GM19438 (cell line): ENCODE data around the gene HNRNPA0.
"Not testable (repeated sequence)": the region's sequence is repeated elsewhere in the genome, so short reads cannot be mapped to it uniquely, and the experiment has no call there.

ENCODE experiments used
- ATAC-seq: cut with Tn5 transposase; IDR thresholded peaks from one replicate; pipeline ENCODE4 v1.9.1; 2021; ENCODE audit warnings: low read depth; ENCODE audit not compliant: unreplicated experiment

HNRNPA0 gene

GRCh38 chr5:137754188-137754960 is at the start of gene HNRNPA0:
Gene HNRNPA0, minus strand, starts transcription at chr5:137754363. Its CDS starts 297 bp downstream, at chr5:137754066.
- peak; percentile 75 for ATAC-seq

GRCh38 chr5:137802282-137803210 is 48.4 kb upstream of the HNRNPA0 start:
- ATAC-seq, result no peak

DNA sequence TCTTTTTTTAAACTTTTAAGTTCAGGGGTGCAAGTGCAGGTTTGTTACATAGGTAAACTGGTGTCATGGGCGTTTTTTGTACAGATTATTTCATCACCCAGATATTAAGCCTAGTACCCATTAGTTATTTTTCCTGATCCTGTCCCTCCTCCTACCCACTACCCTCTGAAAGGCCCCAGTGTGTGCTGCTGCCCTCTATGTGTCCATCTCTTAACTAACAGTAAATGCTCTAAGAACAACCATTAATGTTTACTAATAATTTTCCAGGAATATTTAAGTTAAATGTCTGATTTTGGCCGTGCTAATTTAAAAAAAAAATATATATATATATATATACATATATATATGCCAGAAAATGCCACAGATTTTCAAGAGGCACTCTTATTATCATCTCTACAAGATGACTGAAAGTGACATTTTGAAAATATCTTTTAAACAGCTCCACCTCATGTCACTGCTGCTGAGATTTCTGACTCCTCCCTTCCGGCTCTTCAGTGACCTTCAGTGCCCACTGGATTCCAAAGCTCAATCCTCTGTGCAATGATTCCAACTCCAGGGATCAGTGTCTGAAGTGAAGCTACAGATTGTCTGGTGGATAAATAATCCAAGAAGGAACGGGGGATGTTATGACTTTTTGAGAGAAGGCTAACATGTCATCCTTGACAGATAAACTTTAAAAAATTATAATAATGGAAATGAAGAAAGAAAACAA is 46.7 kb upstream of the HNRNPA0 start:
- no peak for ATAC-seq

DNA sequence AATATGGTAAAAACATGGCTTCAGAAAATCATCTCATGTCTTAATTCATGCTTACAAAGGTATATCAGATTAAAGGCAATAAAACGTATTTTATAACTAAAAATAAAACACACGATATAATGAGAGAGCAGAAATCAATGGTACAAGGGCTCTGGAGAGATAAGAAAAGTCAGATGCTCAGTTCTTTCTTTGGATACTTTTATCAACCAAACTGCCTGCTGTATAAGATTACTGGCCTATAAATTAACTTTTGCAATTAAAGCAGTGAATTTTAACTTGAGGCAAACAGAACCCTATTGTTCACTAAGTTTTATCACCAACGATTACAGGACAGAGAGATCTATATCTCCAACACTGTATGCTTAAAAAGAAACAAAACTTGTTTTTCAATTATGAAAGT is 42.1 kb upstream of the HNRNPA0 start:
- no peak for ATAC-seq

- ATAC-seq, result no peak
These were observed 40.7 kb upstream of the HNRNPA0 start for GRCh38 chr5:137794863-137795262.

DNA sequence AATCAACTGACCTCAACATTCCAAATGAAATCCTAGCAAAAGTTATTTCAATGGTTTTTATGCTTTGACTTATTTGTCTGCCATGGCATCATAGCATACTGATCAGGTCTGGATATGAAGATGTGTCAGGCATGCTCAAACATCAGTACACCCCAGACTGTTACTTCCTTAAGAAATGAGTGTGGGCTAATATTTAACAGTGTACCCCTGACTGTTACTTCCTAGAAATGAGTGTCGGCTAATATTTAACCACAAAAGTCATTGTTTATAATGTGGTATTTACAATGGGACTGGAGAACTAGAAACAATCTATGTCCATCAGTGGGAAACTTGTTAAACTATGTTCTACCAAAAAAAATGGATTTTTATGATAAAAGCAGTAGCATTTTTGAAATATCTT is 38.1 kb upstream of the HNRNPA0 start:
- ATAC-seq, result peak; percentile 70

DNA sequence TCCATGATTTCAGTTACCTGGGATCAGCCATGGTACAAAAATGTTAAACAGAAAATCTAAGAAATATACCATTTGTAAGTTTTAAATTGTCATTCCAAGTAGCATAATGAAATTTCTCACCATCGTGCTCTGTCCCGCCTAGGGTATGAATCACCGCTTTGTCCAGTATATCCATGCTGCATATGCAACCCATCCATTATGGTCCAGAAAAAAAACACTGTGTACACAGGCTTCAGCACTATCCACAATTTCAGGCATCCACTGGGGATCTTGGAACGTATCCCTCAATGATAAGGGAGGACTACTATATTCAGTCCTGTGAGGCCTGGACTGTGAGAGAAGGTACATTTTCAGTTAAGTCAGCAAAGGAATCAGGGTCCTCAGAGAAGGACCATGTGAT is 37.6 kb upstream of the HNRNPA0 start:
- ATAC-seq, result peak; percentile 13

DNA sequence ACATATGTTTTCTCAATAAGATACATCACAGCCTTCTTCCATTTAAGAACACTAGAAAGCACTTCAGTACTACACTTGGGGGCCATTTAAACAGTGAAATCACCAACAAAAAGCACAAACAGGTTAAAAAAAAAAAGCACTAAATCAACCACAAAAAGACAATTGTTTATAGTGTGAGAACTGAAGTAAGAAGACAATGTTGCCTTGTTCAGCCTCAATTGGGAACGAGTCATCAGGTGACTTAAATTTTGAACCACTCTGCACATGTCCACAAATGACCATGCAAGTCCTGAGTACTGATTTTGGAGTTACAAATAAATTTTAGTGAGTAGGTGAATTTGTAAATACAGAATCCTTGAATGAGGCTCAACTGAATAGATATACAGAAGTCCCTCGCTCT is 37.2 kb upstream of the HNRNPA0 start:
- no peak for ATAC-seq

GRCh38 chr5:137788560-137788959 is 34.4 kb upstream of the HNRNPA0 start:
- ATAC-seq, result not testable (repeated sequence)

DNA sequence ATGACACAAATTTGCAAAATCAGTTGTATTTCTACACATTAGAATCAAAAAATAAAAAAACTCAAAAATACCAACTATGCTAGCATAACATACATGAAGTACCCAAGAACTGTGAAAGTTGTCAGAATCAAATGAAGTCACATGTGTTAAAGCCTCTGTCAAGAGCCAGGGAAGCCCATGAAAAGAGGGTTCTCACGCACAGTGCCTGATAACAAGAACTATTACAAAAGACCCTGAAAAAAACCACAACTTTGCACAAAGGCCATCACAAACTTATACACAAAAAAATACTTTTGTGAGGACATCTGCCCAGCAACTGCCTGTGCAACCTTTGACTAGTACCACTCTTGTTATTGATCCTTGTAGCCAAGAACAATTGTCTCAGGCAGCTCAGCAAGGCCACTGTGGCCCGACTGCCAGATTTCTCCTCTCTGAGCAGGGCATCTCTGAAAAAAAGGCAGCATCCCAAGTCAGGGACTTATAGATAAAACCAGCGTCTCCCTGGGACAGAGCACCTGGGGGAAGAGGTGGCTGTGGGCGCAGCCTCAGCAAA is 28.9 kb upstream of the HNRNPA0 start:
- no peak for ATAC-seq

DNA sequence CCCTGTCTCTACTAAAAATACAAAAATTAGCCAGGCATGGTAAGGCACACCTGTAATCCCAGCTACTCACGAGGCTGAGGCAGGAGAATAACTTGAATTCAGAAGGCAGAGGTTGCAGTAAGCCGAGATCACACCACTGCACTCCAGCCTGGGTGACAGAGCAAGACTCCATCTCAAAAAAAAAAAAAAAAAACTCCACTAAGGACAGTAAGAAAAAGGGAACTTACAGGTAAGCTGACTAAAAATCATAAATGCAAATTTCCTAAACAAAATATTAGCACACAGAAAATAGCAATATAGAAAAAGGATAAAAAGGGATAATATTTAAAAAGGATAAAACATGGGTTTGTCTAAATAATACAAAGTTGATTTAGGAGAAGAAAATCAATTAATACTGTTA is 27.9 kb upstream of the HNRNPA0 start:
- ATAC-seq, result no peak

- no peak for ATAC-seq
These were observed 24.8 kb upstream of the HNRNPA0 start for GRCh38 chr5:137778772-137779564.

GRCh38 chr5:137767937-137768336 is 13.8 kb upstream of the HNRNPA0 start:
- not testable (repeated sequence) for ATAC-seq

DNA sequence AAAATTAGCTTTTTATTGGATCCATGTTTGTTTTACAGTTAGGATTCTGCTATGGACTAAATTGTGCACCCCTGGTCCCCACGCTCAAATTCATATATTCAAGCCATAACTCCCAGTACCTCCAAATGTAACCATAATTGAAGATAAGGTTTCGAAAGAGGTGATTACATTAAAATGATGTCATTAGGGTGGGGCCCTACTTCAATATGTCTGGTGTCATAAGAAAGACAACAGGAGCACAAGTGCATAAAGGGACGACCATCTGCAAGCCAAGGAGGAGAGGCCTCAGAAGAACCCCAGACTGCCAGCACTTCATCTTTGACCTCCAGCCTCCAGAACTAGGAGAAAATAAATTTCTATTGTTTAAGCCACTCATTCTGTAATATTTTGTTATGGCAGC is 7.4 kb upstream of the HNRNPA0 start:
- no peak for ATAC-seq

GRCh38 chr5:137760719-137761516 is 6.8 kb upstream of the HNRNPA0 start:
- ATAC-seq, result no peak

- no peak for ATAC-seq
These were observed 6.1 kb upstream of the HNRNPA0 start for GRCh38 chr5:137760294-137760693.

GRCh38 chr5:137758715-137759306 is 4.6 kb upstream of the HNRNPA0 start:
- peak; percentile 38 for ATAC-seq

DNA sequence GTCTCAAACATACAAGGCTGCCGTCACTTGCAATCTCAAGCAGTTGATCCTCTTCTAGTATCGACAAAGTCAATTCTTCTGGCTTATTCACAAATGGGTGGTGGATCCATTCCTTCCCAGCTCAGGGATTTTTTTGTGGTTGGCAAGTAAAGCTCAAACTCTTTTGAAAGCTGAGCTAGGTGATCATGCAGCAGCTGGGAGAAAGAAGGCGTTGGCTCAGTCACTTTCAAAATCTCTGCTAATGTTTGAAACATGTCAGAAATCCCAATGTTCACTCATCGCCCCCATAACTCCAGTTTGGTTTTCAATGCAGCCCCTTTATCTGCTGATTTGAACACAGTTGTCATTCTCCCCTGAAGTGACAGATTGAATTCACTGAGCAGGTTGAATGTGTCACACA is 4.0 kb upstream of the HNRNPA0 start:
- no peak for ATAC-seq

GRCh38 chr5:137757634-137758033 is 3.5 kb upstream of the HNRNPA0 start:
- no peak for ATAC-seq
